HepG2 (cell line): ENCODE results near the gene ANKRD65. TPM values are rescaled to one million over a fixed set of nuclear protein-coding genes. Genes with fewer than 3 reads are reported as not detected.

Experiments
- BATF2 ChIP-seq: sonication (generic); formaldehyde crosslinking; IDR thresholded peaks from 2 replicates; pipeline ENCODE4 v1.8.0; 2022; ENCODE audit warnings: mild to moderate bottlenecking, missing genetic modification reagents, moderate library complexity
- HDAC2 ChIP-seq: sonication (generic); formaldehyde crosslinking; IDR thresholded peaks from 2 replicates; pipeline ENCODE4 v1.4.0; 2020; ENCODE audit warnings: missing genetic modification reagents
- HMG20B ChIP-seq: conservative IDR thresholded peaks from 2 replicates; pipeline ENCODE4 v1.6.1; 2016; ENCODE audit warnings: missing genetic modification reagents, missing compliant biosample characterization
- IRF9 ChIP-seq: sonication (generic); formaldehyde crosslinking; IDR thresholded peaks from 2 replicates; pipeline ENCODE4 v1.8.0; 2022; ENCODE audit warnings: missing genetic modification reagents, mild to moderate bottlenecking, borderline replicate concordance
- NAIF1 ChIP-seq: sonication (generic); formaldehyde crosslinking; IDR thresholded peaks from 2 replicates; pipeline ENCODE4 v1.5.0; 2020; ENCODE audit warnings: mild to moderate bottlenecking, missing genetic modification reagents, borderline replicate concordance
- XRCC5 ChIP-seq: fragments of 200-400 bp; formaldehyde crosslinking; optimal IDR thresholded peaks from 2 replicates; pipeline ENCODE3; 2017; ENCODE audit warnings: mild to moderate bottlenecking, low read length
- ZFP82 ChIP-seq: sonication (generic); formaldehyde crosslinking; IDR thresholded peaks from 2 replicates; pipeline ENCODE4 v1.5.1; 2020; ENCODE audit warnings: mild to moderate bottlenecking, missing genetic modification reagents, borderline replicate concordance
- ZMYM4 ChIP-seq: sonication (generic); formaldehyde crosslinking; IDR thresholded peaks from 2 replicates; pipeline ENCODE4 v1.8.1; 2023; ENCODE audit warnings: mild to moderate bottlenecking, missing genetic modification reagents
- ZNF136 ChIP-seq: sonication (generic); formaldehyde crosslinking; IDR thresholded peaks from 2 replicates; pipeline ENCODE4 v1.8.1; 2022; ENCODE audit warnings: low read depth, mild to moderate bottlenecking, moderate library complexity, missing genetic modification reagents
- ZNF260 ChIP-seq: sonication (generic); formaldehyde crosslinking; IDR thresholded peaks from 2 replicates; pipeline ENCODE4 v1.4.0; 2020; ENCODE audit warnings: missing genetic modification reagents, low read depth, mild to moderate bottlenecking, borderline replicate concordance
- ZNF281 ChIP-seq: sonication (generic); formaldehyde crosslinking; IDR thresholded peaks from 2 replicates; pipeline ENCODE4 v1.4.0; 2020; ENCODE audit warnings: missing genetic modification reagents, borderline replicate concordance
- ZNF282 ChIP-seq: fragments of 450-650 bp; IDR thresholded peaks from 2 replicates; pipeline ENCODE4 v1.6.1; 2018; ENCODE audit not compliant: partially characterized antibody
- ZNF337 ChIP-seq: sonication (generic); formaldehyde crosslinking; IDR thresholded peaks from 2 replicates; pipeline ENCODE4 v1.5.1; 2020; ENCODE audit warnings: missing genetic modification reagents, low read depth, mild to moderate bottlenecking, borderline replicate concordance
- ZNF589 ChIP-seq: sonication (generic); formaldehyde crosslinking; conservative IDR thresholded peaks from 2 replicates; pipeline ENCODE4 v1.8.0; 2022; ENCODE audit warnings: mild to moderate bottlenecking, moderate library complexity, missing genetic modification reagents
- polyA plus RNA-seq, 8 experiments: library from polyadenylated mRNA; depleted of rRNA in 3 of 8; stranded (reverse) in 7 of 8; unstranded in 1 of 8; fragments of >200 nt; fragmentation: Illumina TruSeq in 4 of 8; extraction: Trizol in 4 of 8; gene quantifications; 2 replicates each; pipeline versions ENCODE4 v1.2.1 to v1.2.3, GENCODE V29; 2011 to 2016; ENCODE audit warnings: low read depth in 4 of 8, missing spikeins in 1 of 8, mixed read lengths in 1 of 8; ENCODE audit not compliant: insufficient read depth in 1 of 8
- total RNA-seq, 5 experiments: library from RNA; depleted of rRNA; stranded (reverse); fragments of >200 nt; fragmentation: Illumina TruSeq; extraction: Trizol; gene quantifications; 2 replicates each; pipeline ENCODE4 v1.2.3, GENCODE V29; 2016; ENCODE audit warnings: low read depth in 1 of 5
- TF ChIP-seq, protein P1 (sequence below): sonication (generic); formaldehyde crosslinking; IDR thresholded peaks from 2 replicates; pipeline ENCODE4 v1.8.0; 2022; ENCODE audit warnings: mild to moderate bottlenecking, missing genetic modification reagents, moderate library complexity
- TF ChIP-seq, protein P2 (sequence below): sonication (generic); formaldehyde crosslinking; IDR thresholded peaks from 2 replicates; pipeline ENCODE4 v1.4.0; 2020; ENCODE audit warnings: missing genetic modification reagents, borderline replicate concordance
- TF ChIP-seq, protein P3 (sequence below): sonication (generic); formaldehyde crosslinking; IDR thresholded peaks from 2 replicates; pipeline ENCODE4 v1.8.0; 2022; ENCODE audit warnings: missing genetic modification reagents, mild to moderate bottlenecking, inconsistent platforms, borderline replicate concordance
- TF ChIP-seq, protein P4 (sequence below): sonication (generic); formaldehyde crosslinking; conservative IDR thresholded peaks from 2 replicates; pipeline ENCODE4 v1.4.0; 2020; ENCODE audit warnings: missing genetic modification reagents

ANKRD65 gene
- total and polyA plus RNA-seq, 2 of the 13 experiments (the other 11 are each of a cell fraction or from before 2014, with no cell fraction given): 12.1 to 30.1 TPM

GRCh38 chr1:1374929-1375662 is 46.0 kb downstream of the ANKRD65 start, which contains the start of gene AURKAIP1 (continued):
- TF ChIP-seq, protein P1, sequence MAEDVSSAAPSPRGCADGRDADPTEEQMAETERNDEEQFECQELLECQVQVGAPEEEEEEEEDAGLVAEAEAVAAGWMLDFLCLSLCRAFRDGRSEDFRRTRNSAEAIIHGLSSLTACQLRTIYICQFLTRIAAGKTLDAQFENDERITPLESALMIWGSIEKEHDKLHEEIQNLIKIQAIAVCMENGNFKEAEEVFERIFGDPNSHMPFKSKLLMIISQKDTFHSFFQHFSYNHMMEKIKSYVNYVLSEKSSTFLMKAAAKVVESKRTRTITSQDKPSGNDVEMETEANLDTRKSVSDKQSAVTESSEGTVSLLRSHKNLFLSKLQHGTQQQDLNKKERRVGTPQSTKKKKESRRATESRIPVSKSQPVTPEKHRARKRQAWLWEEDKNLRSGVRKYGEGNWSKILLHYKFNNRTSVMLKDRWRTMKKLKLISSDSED (CRISPR knock-in tag): no peak
- TF ChIP-seq NAIF1 (CRISPR knock-in tag) (peak; percentile 49; the same call in 1 of the 2 replicates), ZNF136 (CRISPR knock-in tag) (peak; percentile 75; the same call in 1 of the 2 replicates), HDAC2 (CRISPR knock-in tag) (peak; percentile 95), XRCC5 (peak; percentile 99), ZNF281 (CRISPR knock-in tag) (peak; percentile 65; the same call in 1 of the 2 replicates), IRF9 (CRISPR knock-in tag) (peak; percentile 97; the same call in 1 of the 2 replicates), ZMYM4 (peak; percentile 89), ZFP82 (CRISPR knock-in tag) (peak; percentile 97), HMG20B (CRISPR knock-in tag) (peak; percentile 57; the same call in 1 of the 2 replicates), ZNF260 (0 out of 2 replicates have a peak, but pooled peaks have one; percentile 96), BATF2 (CRISPR knock-in tag) (no peak), ZNF337 (CRISPR knock-in tag) (peak; percentile 96; the same call in 1 of the 2 replicates), ZNF282 (no peak), ZNF589 (CRISPR knock-in tag) (peak; percentile 92)
- TF ChIP-seq, protein P2, sequence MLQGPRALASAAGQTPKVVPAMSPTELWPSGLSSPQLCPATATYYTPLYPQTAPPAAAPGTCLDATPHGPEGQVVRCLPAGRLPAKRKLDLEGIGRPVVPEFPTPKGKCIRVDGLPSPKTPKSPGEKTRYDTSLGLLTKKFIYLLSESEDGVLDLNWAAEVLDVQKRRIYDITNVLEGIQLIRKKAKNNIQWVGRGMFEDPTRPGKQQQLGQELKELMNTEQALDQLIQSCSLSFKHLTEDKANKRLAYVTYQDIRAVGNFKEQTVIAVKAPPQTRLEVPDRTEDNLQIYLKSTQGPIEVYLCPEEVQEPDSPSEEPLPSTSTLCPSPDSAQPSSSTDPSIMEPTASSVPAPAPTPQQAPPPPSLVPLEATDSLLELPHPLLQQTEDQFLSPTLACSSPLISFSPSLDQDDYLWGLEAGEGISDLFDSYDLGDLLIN (CRISPR knock-in tag): peak; percentile 35; the same call in 1 of the 2 replicates
- TF ChIP-seq, protein P3, sequence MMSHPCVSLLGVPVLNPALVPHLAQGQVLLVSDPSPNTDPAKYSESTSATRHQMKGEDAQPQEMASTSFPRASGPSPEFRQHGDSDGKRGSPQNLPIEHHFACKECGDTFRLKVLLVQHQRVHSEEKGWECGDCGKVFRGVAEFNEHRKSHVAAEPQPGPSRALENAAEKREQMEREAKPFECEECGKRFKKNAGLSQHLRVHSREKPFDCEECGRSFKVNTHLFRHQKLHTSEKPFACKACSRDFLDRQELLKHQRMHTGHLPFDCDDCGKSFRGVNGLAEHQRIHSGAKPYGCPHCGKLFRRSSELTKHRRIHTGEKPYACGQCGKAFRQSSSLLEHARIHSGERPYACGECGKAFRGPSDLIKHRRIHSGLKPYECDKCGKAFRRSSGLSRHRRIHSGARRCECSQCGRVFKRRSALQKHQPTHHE (CRISPR knock-in tag): peak; percentile 89; the same call in 1 of the 2 replicates
- TF ChIP-seq, protein P4, sequence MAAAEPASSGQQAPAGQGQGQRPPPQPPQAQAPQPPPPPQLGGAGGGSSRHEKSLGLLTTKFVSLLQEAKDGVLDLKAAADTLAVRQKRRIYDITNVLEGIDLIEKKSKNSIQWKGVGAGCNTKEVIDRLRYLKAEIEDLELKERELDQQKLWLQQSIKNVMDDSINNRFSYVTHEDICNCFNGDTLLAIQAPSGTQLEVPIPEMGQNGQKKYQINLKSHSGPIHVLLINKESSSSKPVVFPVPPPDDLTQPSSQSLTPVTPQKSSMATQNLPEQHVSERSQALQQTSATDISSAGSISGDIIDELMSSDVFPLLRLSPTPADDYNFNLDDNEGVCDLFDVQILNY (CRISPR knock-in tag): peak; percentile 79; the same call in 1 of the 2 replicates
